Measurements from ENCODE around the gene CPSF3. TPM values are rescaled to one million over a fixed set of nuclear protein-coding genes. Genes with fewer than 3 reads are reported as not detected.

Gene CPSF3
- total and polyA plus RNA-seq, 2 of the 13 experiments (the other 11 are each of a cell fraction or from before 2014, with no cell fraction given), result 19.8 to 93.0 TPM

- Histone ChIP-seq H2AFZ (ENCODE audit: low read length) (no peak overlapping the region), H3K9ac (ENCODE audit: insufficient read depth, low read depth, low read length) (no peak overlapping the region), H3K79me2 (ENCODE audit: insufficient read depth, low read length) (no peaks in the 10 kb centered on the region), H3K36me3 (replicated peaks in 1 of 2; ENCODE audit: control insufficient read depth in 1 of 2, insufficient read depth in 2 of 2, low read length in 2 of 2) (peaks cover 4 to 28% of the 10 kb centered on the region in 2 experiments; a peak in 4 of 5 replicates), H3K4me1 (ENCODE audit: insufficient read depth, low read length) (peaks cover 44% of the 10 kb centered on the region), H3K9me3 (ENCODE audit: low read length) (no peaks in the 10 kb centered on the region), H3K4me2 (ENCODE audit: low read depth, low read length) (no peak overlapping the region), H3K27me3 (ENCODE audit: control insufficient read depth in 1 of 2, insufficient read depth in 2 of 2, low read length in 2 of 2) (no peaks in the 10 kb centered on the region), H3K27ac (ENCODE audit: extremely low read length, insufficient read depth, low read length) (no peak overlapping the region), H3K4me3 (replicated peaks in 1 of 3; ENCODE audit: insufficient read depth in 1 of 3, low read depth in 2 of 3, low read length in 3 of 3) (no peak overlapping the region), H4K20me1 (ENCODE audit: insufficient read depth, low read length) (no peaks in the 10 kb centered on the region)
- ChIA-PET POLR2A (no interaction called here), CTCF (ENCODE audit: low intra/inter-chr PET ratio, low total read pairs) (no interaction called here)
- no peak for FAIRE-seq
- no peak for TF ChIP-seq ZBTB20 (CRISPR knock-in tag; IDR thresholded peaks at IDR 0.05; ENCODE audit: borderline replicate concordance, low read depth)
- TF ChIP-seq REST (IDR thresholded peaks at IDR 0.05; ENCODE audit: borderline replicate concordance in 1 of 2, low read depth in 1 of 2, low read length in 2 of 2), result no peak
- TF ChIP-seq FUBP1 (CRISPR knock-in tag; IDR thresholded peaks at IDR 0.05; ENCODE audit: borderline replicate concordance), result no peak
- TF ChIP-seq ZFYVE20 (CRISPR knock-in tag; IDR thresholded peaks at IDR 0.05; ENCODE audit: borderline replicate concordance, low read depth), result no peak
- no peak for TF ChIP-seq U2AF1 (optimal IDR thresholded peaks at IDR 0.05; ENCODE audit: low read depth, low read length)
- TF ChIP-seq ZC3H4 (CRISPR knock-in tag; IDR thresholded peaks at IDR 0.05; ENCODE audit: borderline replicate concordance), result no peak
- TF ChIP-seq HHEX (CRISPR knock-in tag; IDR thresholded peaks at IDR 0.05), result no peak
- TF ChIP-seq ZFP36L1 (CRISPR knock-in tag; IDR thresholded peaks at IDR 0.05), result no peak
- TF ChIP-seq YY1 (IDR thresholded peaks at IDR 0.05; ENCODE audit: insufficient read depth, insufficient replicate concordance, low read depth, low read length), result no peak
- TF ChIP-seq ZNF18 (CRISPR knock-in tag; IDR thresholded peaks at IDR 0.05; ENCODE audit: insufficient replicate concordance), result no peak
- no peak for TF ChIP-seq ZNF468 (CRISPR knock-in tag; IDR thresholded peaks at IDR 0.05)
- TF ChIP-seq ZFP82 (CRISPR knock-in tag; IDR thresholded peaks at IDR 0.05; ENCODE audit: borderline replicate concordance), result no peak
- TF ChIP-seq ZBTB8A (CRISPR knock-in tag; IDR thresholded peaks at IDR 0.05; ENCODE audit: borderline replicate concordance, low read depth), result no peak
- TF ChIP-seq ZNF331 (CRISPR knock-in tag; IDR thresholded peaks at IDR 0.05), result no peak
- TF ChIP-seq NFE2L1 (CRISPR knock-in tag; IDR thresholded peaks at IDR 0.05; ENCODE audit: borderline replicate concordance), result no peak
- no peak for TF ChIP-seq MED1 (CRISPR knock-in tag; IDR thresholded peaks at IDR 0.05)
- TF ChIP-seq RFX1 (IDR thresholded peaks at IDR 0.05), result no peak
- ATAC-seq, result no peak
- WGBS (ENCODE audit: low lambda C conversion rate), result 97% methylated on average over 19 of the region's 19 CpGs
- DNase-seq (ENCODE audit: low spot score), result no peak
- intact Hi-C loops (cut with micrococcal nuclease; ENCODE audit: unreplicated experiment) (no loop called here), in situ Hi-C loops (cut with HindIII; ENCODE audit: extremely low pct_ligation_motif_present, low pct_unique_long_range_greater_than_20kb) (no loop called here)
- BruUV-seq (replicated peaks), result no TSS peak
Measured at GRCh38 chr2:9390991-9391390, 32.5 kb upstream of the CPSF3 start.
